ENCODE measurements around the gene SIX3.
A peak's percentile ranks its signal among the peaks of the same experiment; 100 is the strongest.

Gene SIX3

GRCh38 chr2:44960871-44961270 lies 19.4 kb downstream of the SIX3 start:
- no peak for DNase-seq

GRCh38 chr2:44962176-44962695 lies 20.7 kb downstream of the SIX3 start:
- DNase-seq: no peak

- DNase-seq: no peak
Measured at GRCh38 chr2:44964752-44965236, 23.3 kb downstream of the SIX3 start.

- no peak for DNase-seq
Measured at GRCh38 chr2:44965684-44966083, 24.2 kb downstream of the SIX3 start.

GRCh38 chr2:44967056-44967455 lies 25.6 kb downstream of the SIX3 start:
- DNase-seq: no peak

- DNase-seq: no peak
Measured at GRCh38 chr2:44967727-44968432, 26.4 kb downstream of the SIX3 start.

GRCh38 chr2:44969936-44970335 lies 28.4 kb downstream of the SIX3 start:
- no peak for DNase-seq

GRCh38 chr2:44970846-44971450 lies 29.4 kb downstream of the SIX3 start:
- no peak for DNase-seq

GRCh38 chr2:44972771-44973535 lies 31.5 kb downstream of the SIX3 start:
- no peak for DNase-seq

GRCh38 chr2:44974064-44974715 lies 32.7 kb downstream of the SIX3 start:
- DNase-seq: no peak

GRCh38 chr2:44975571-44976450 lies 34.3 kb downstream of the SIX3 start:
- no peak for DNase-seq

- no peak for DNase-seq
Measured at GRCh38 chr2:44979581-44979980, 38.1 kb downstream of the SIX3 start.

GRCh38 chr2:44980751-44981713 lies 39.5 kb downstream of the SIX3 start:
- DNase-seq: no peak

- peak; percentile 58 for DNase-seq
Measured at GRCh38 chr2:44981714-44982108, 40.2 kb downstream of the SIX3 start.

GRCh38 chr2:44983836-44984604 lies 42.5 kb downstream of the SIX3 start:
- no peak for DNase-seq

- no peak for DNase-seq
Measured at GRCh38 chr2:44989176-44989575, 47.7 kb downstream of the SIX3 start.

- no peak for DNase-seq
Measured at GRCh38 chr2:44994377-44994776, 52.9 kb downstream of the SIX3 start.
